Neural cell (in vitro differentiated cells): Measurements from ENCODE around the gene LURAP1L. TPM values are rescaled to one million over a fixed set of nuclear protein-coding genes. Genes with fewer than 3 reads are reported as not detected.

Experiments used
- H2AFZ ChIP-seq: fragments of 200-600, 300-800 bp; sonication (generic), shearing (Covaris generic); 2 replicates; pipeline ENCODE4 v1.6.0; 2014; ENCODE audit warnings: low read depth, mild to moderate bottlenecking, antibody characterized with exemption, low read length, moderate library complexity
- H3F3A ChIP-seq: fragments of 200-600 bp; shearing (Covaris generic); 2 replicates; pipeline ENCODE4 v1.6.1; 2016; ENCODE audit warnings: mild to moderate bottlenecking, moderate library complexity, mixed read lengths, antibody characterized with exemption, low read length; ENCODE audit not compliant: insufficient read depth, poor library complexity, severe bottlenecking
- H3K27ac ChIP-seq: fragments of 200-600, 300-800 bp; sonication (generic), shearing (Covaris generic); 2 replicates; pipeline ENCODE4 v1.5.1; 2014; ENCODE audit warnings: mild to moderate bottlenecking, low read length, moderate library complexity
- H3K27me3 ChIP-seq: fragments of 300-800, 200-600 bp; sonication (generic), shearing (Covaris generic); 2 replicates; pipeline ENCODE4 v1.6.0; 2014; ENCODE audit warnings: mild to moderate bottlenecking, low read depth, low read length, moderate library complexity; ENCODE audit not compliant: insufficient read depth
- H3K36me3 ChIP-seq: fragments of 300-800, 200-600 bp; sonication (generic), shearing (Covaris generic); 2 replicates; pipeline ENCODE4 v1.5.1; 2014; ENCODE audit warnings: mild to moderate bottlenecking, antibody characterized with exemption, low read length, moderate library complexity; ENCODE audit not compliant: insufficient read depth
- H3K4me2 ChIP-seq: fragments of 300-800, 200-600 bp; sonication (generic), shearing (Covaris generic); 2 replicates; pipeline ENCODE4 v1.6.0; 2014; ENCODE audit warnings: mild to moderate bottlenecking, low read length
- H3K4me3 ChIP-seq: fragments of 300-800, 200-600 bp; sonication (generic), shearing (Covaris generic); 2 replicates; pipeline ENCODE4 v1.5.1; 2014; ENCODE audit warnings: mild to moderate bottlenecking, low read length, moderate library complexity
- H3K79me2 ChIP-seq: fragments of 200-600 bp; shearing (Covaris generic); replicated peaks from 2 replicates; pipeline ENCODE4 v1.6.0; 2014; ENCODE audit warnings: mild to moderate bottlenecking, low read length, moderate library complexity; ENCODE audit not compliant: insufficient read depth
- H3K9ac ChIP-seq: fragments of 300-800, 200-600 bp; sonication (generic), shearing (Covaris generic); 2 replicates; pipeline ENCODE4 v1.6.1; 2016; ENCODE audit warnings: mild to moderate bottlenecking, low read length, mixed read lengths
- H3K9me2 ChIP-seq: fragments of 200-600 bp; shearing (Covaris generic); 2 replicates; pipeline ENCODE4 v1.6.1; 2016; ENCODE audit warnings: mild to moderate bottlenecking, low read length, mixed read lengths; ENCODE audit not compliant: insufficient read depth
- H3K9me3 ChIP-seq: fragments of 200-600, 300-800 bp; sonication (generic), shearing (Covaris generic); 2 replicates; pipeline ENCODE4 v1.6.1; 2016; ENCODE audit warnings: mild to moderate bottlenecking, mixed run types, low read length, moderate library complexity, mixed read lengths
- H4K20me1 ChIP-seq: fragments of 200-600 bp; shearing (Covaris generic); 2 replicates; pipeline ENCODE4 v1.6.1; 2016; ENCODE audit warnings: mild to moderate bottlenecking, mixed run types; ENCODE audit not compliant: insufficient read depth
- EP300 ChIP-seq: fragments of 450-650 bp; conservative IDR thresholded peaks from 2 replicates; pipeline ENCODE4 v1.6.1; 2014; ENCODE audit warnings: antibody characterized with exemption, mild to moderate bottlenecking, moderate library complexity; ENCODE audit not compliant: poor library complexity, severe bottlenecking
- EZH2 ChIP-seq: fragments of 200-600, 300-800 bp; shearing (Covaris generic), sonication (generic); IDR thresholded peaks from 2 replicates; pipeline ENCODE4 v1.6.1; 2014; ENCODE audit warnings: antibody characterized with exemption, low read length, borderline replicate concordance, mild to moderate bottlenecking; ENCODE audit not compliant: insufficient read depth, poor library complexity, severe bottlenecking
- MXI1 ChIP-seq: fragments of 450-650 bp; conservative IDR thresholded peaks from 2 replicates; pipeline ENCODE4 v1.6.1; 2014; ENCODE audit warnings: antibody characterized with exemption, mild to moderate bottlenecking; ENCODE audit not compliant: poor library complexity, severe bottlenecking
- POLR2AphosphoS5 ChIP-seq: IDR thresholded peaks from 2 replicates; pipeline ENCODE4 v1.6.1; 2012
- RAD21 ChIP-seq: fragments of 450-650 bp; conservative IDR thresholded peaks from 2 replicates; pipeline ENCODE4 v1.6.1; 2014; ENCODE audit warnings: antibody characterized with exemption, mild to moderate bottlenecking, moderate library complexity
- SMC3 ChIP-seq: fragments of 450-650 bp; conservative IDR thresholded peaks from 2 replicates; pipeline ENCODE4 v1.6.1; 2014; ENCODE audit warnings: antibody characterized with exemption, mild to moderate bottlenecking, moderate library complexity; ENCODE audit not compliant: poor library complexity
- TAF1 ChIP-seq: IDR thresholded peaks from 2 replicates; pipeline ENCODE4 v1.6.1; 2012; ENCODE audit warnings: low read depth
- polyA plus RNA-seq: library from polyadenylated mRNA; depleted of rRNA; stranded (reverse); fragments of >200 nt; gene quantifications from 2 replicates; pipeline ENCODE4 v1.2.3, GENCODE V29; 2014
- TF ChIP-seq, protein P1 (sequence below): IDR thresholded peaks from 2 replicates; pipeline ENCODE4 v1.6.1; 2012; ENCODE audit warnings: borderline replicate concordance
- TF ChIP-seq, protein P2 (sequence below): fragments of 450-650 bp; IDR thresholded peaks from 2 replicates; pipeline ENCODE4 v1.5.1; 2014; ENCODE audit warnings: antibody characterized with exemption, mild to moderate bottlenecking, moderate library complexity; ENCODE audit not compliant: poor library complexity, severe bottlenecking

Gene LURAP1L
- polyA plus RNA-seq, 1 donor from 2014 or later, result 0.59 TPM

DNA sequence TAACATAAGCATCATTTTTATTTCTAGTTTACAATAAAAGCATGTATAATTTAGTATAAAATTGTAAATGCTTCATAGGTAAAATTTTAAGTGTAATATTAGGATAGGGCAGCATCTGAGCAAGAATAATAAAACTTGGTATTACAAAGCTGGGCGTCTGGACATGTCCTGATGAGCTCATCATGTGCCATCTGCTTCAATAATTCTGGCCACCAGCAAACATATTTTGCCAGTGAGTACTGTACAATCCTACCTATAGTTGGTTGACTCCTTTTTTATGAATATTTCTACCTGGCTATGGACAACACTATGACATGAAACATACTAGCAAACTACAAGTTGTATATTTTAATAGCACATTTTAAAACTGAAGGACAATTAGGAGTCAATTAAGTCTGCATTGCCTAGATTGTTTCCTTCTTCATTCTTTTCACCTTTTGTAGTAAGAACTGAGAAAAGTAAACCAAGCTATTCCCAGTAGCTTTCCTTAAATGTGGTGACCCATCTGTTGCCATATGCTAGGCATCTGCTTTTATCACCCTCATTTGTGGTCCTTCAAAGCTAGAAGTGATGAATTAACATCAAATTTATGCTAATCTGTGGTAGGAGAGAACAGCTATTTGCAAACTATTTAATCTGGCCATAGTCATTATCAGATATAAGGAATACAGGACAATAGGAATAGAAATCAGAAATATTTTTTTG is 23.4 kb downstream of the LURAP1L start:
- no peak overlapping the region for H3K9ac ChIP-seq
- H3K9me2 ChIP-seq, result no peaks in the 10 kb centered on the region
- H3K4me3 ChIP-seq, result no peak overlapping the region
- H3F3A ChIP-seq, result no peaks in the 10 kb centered on the region
- H3K4me2 ChIP-seq, result no peak overlapping the region
- H2AFZ ChIP-seq, result no peak overlapping the region
- H3K79me2 ChIP-seq, result no peaks in the 10 kb centered on the region
- no peak for TF ChIP-seq EP300
- no peak for TF ChIP-seq EZH2
- TF ChIP-seq TAF1, result no peak
- TF ChIP-seq, protein P1, sequence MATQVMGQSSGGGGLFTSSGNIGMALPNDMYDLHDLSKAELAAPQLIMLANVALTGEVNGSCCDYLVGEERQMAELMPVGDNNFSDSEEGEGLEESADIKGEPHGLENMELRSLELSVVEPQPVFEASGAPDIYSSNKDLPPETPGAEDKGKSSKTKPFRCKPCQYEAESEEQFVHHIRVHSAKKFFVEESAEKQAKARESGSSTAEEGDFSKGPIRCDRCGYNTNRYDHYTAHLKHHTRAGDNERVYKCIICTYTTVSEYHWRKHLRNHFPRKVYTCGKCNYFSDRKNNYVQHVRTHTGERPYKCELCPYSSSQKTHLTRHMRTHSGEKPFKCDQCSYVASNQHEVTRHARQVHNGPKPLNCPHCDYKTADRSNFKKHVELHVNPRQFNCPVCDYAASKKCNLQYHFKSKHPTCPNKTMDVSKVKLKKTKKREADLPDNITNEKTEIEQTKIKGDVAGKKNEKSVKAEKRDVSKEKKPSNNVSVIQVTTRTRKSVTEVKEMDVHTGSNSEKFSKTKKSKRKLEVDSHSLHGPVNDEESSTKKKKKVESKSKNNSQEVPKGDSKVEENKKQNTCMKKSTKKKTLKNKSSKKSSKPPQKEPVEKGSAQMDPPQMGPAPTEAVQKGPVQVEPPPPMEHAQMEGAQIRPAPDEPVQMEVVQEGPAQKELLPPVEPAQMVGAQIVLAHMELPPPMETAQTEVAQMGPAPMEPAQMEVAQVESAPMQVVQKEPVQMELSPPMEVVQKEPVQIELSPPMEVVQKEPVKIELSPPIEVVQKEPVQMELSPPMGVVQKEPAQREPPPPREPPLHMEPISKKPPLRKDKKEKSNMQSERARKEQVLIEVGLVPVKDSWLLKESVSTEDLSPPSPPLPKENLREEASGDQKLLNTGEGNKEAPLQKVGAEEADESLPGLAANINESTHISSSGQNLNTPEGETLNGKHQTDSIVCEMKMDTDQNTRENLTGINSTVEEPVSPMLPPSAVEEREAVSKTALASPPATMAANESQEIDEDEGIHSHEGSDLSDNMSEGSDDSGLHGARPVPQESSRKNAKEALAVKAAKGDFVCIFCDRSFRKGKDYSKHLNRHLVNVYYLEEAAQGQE, result no peak
- TF ChIP-seq MXI1, result no peak
- TF ChIP-seq, protein P2, sequence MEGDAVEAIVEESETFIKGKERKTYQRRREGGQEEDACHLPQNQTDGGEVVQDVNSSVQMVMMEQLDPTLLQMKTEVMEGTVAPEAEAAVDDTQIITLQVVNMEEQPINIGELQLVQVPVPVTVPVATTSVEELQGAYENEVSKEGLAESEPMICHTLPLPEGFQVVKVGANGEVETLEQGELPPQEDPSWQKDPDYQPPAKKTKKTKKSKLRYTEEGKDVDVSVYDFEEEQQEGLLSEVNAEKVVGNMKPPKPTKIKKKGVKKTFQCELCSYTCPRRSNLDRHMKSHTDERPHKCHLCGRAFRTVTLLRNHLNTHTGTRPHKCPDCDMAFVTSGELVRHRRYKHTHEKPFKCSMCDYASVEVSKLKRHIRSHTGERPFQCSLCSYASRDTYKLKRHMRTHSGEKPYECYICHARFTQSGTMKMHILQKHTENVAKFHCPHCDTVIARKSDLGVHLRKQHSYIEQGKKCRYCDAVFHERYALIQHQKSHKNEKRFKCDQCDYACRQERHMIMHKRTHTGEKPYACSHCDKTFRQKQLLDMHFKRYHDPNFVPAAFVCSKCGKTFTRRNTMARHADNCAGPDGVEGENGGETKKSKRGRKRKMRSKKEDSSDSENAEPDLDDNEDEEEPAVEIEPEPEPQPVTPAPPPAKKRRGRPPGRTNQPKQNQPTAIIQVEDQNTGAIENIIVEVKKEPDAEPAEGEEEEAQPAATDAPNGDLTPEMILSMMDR, result no peak
- no peak for TF ChIP-seq POLR2AphosphoS5
- no peak for TF ChIP-seq RAD21
- TF ChIP-seq SMC3, result no peak
- H3K36me3 ChIP-seq, result no peaks in the 10 kb centered on the region
- H3K9me3 ChIP-seq, result no peaks in the 10 kb centered on the region
- H3K27ac ChIP-seq, result no peak overlapping the region
- no peaks in the 10 kb centered on the region for H3K27me3 ChIP-seq
- no peaks in the 10 kb centered on the region for H4K20me1 ChIP-seq

GRCh38 chr9:12801187-12801586 is 26.4 kb downstream of the LURAP1L start:
- no peaks in the 10 kb centered on the region for H3K79me2 ChIP-seq
- no peak overlapping the region for H3K27ac ChIP-seq
- no peaks in the 10 kb centered on the region for H3K9me2 ChIP-seq
- no peak overlapping the region for H3K4me2 ChIP-seq
- H2AFZ ChIP-seq, result no peak overlapping the region
- no peaks in the 10 kb centered on the region for H3F3A ChIP-seq
- H4K20me1 ChIP-seq, result no peaks in the 10 kb centered on the region
- H3K36me3 ChIP-seq, result no peaks in the 10 kb centered on the region
- TF ChIP-seq, protein P1, result no peak
- TF ChIP-seq, protein P2, result no peak
- TF ChIP-seq TAF1 (no peak), SMC3 (no peak), RAD21 (no peak), EP300 (no peak), POLR2AphosphoS5 (no peak), MXI1 (no peak), EZH2 (no peak)
- H3K27me3 ChIP-seq, result no peaks in the 10 kb centered on the region
- no peak overlapping the region for H3K9ac ChIP-seq
- H3K4me3 ChIP-seq, result no peak overlapping the region
- H3K9me3 ChIP-seq, result no peaks in the 10 kb centered on the region
